ENCODE data around the gene FAT4. TPM values are rescaled to one million over a fixed set of nuclear protein-coding genes. Genes with fewer than 3 reads are reported as not detected.

Gene FAT4
- total RNA-seq, 4 donors from 2014 or later, result 10.2 to 44.8 (median 15.6) TPM

GRCh38 chr4:125353131-125353530 is 38.4 kb downstream of the FAT4 start:
- no peak for DNase-seq (ENCODE audit: low spot score)
- ATAC-seq (ENCODE audit: low FRiP score), result no peak
- no peak for TF ChIP-seq CTCF (IDR thresholded peaks at IDR 0.05)

GRCh38 chr4:125355791-125356190 is 41.0 kb downstream of the FAT4 start:
- DNase-seq (ENCODE audit: low spot score) (no peak), ATAC-seq (ENCODE audit: low FRiP score) (no peak)
- no peak for TF ChIP-seq CTCF (IDR thresholded peaks at IDR 0.05)

- no peak for TF ChIP-seq CTCF (IDR thresholded peaks at IDR 0.05)
- no peak for DNase-seq (ENCODE audit: low spot score)
- no peak for ATAC-seq (ENCODE audit: low FRiP score)
Measured at GRCh38 chr4:125357675-125358074, 42.9 kb downstream of the FAT4 start.

GRCh38 chr4:125358453-125358852 is 43.7 kb downstream of the FAT4 start:
- DNase-seq (ENCODE audit: low spot score), result no peak
- no peak for ATAC-seq (ENCODE audit: low FRiP score)
- TF ChIP-seq CTCF (IDR thresholded peaks at IDR 0.05), result no peak

GRCh38 chr4:125359363-125359762 is 44.6 kb downstream of the FAT4 start:
- no peak for TF ChIP-seq CTCF (IDR thresholded peaks at IDR 0.05)
- DNase-seq (ENCODE audit: low spot score) (no peak), ATAC-seq (ENCODE audit: low FRiP score) (no peak)

- no peak for ATAC-seq (ENCODE audit: low FRiP score)
- DNase-seq (ENCODE audit: low spot score), result no peak
- no peak for TF ChIP-seq CTCF (IDR thresholded peaks at IDR 0.05)
Measured at GRCh38 chr4:125359960-125360634, 45.3 kb downstream of the FAT4 start.

GRCh38 chr4:125360727-125361126 is 46.0 kb downstream of the FAT4 start:
- TF ChIP-seq CTCF (IDR thresholded peaks at IDR 0.05), result no peak
- DNase-seq (ENCODE audit: low spot score) (no peak), ATAC-seq (ENCODE audit: low FRiP score) (no peak)
